IPS-NIHi11 (cell line): Measurements from ENCODE around the gene CD86.

Experiments used
- DNase-seq: peaks from one replicate; pipeline ENCODE4 v3.0.0; 2012; ENCODE audit warnings: mixed read lengths, low spot score

Gene CD86

GRCh38 chr3:122060040-122060698, 5.0 kb downstream of the CD86 start:
- no peak for DNase-seq

GRCh38 chr3:122063908-122064307, 8.7 kb downstream of the CD86 start:
- DNase-seq = no peak

- no peak for DNase-seq
These were observed 9.2 kb downstream of the CD86 start for GRCh38 chr3:122064326-122064725.

DNA sequence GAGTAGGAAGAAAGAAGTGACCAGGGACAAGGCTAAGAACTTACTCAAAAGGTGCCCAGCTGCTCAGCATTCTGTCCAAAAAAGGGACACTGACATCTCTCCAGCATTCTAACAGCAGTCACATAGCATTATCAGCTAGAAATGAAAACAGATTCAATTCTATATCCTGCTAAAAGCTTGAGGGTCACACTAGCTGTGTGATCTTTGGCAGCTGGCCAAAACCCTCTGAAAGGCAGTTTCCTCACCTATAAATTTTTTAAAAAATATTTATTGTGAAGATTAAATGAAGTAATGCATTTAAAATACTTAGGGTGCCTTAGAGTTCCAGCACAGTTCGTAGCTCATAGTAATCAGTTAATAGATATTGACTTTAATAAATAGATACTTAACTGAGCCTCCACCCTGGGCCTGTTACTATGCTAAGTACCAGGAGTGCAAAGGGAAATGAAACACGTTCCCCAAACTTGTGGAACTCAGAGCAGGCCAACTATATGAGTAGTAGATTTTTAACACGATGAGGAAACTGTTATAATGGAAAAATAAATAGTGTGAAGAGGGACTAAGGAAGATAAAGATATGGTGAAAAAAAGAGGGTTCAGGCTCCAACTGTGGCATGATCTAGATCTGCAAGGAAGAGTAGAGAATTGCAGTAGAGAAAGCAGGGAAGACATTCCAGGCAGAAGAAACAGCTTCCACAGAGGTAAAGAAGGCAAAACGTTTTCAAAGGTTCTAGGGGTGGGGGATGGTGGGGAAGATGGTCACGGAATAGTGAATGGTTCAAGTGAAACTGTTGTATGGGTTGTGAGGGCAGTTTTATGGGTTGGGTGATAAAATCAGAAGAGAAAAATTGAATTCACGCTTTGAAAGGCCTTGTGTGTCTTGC, 11.4 kb downstream of the CD86 start:
- DNase-seq = no peak

DNA sequence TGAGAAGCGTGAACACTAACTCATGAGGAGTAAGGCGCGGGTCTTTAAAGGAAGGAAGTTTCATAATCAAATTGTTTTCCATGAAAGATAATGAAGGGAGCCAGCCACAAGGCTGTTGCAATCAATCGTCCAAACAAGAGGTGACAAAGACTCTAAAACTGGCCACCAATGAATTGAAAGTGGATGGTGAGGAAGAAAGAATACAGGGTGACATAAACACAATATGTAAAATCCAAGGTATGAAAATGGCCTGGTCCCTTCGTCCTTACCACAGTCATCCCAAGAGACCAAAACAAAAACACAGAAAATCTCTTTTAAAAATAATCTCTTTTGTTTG, 12.0 kb downstream of the CD86 start:
- no peak for DNase-seq

- no peak for DNase-seq
These were observed 12.6 kb downstream of the CD86 start for GRCh38 chr3:122067588-122068240.

GRCh38 chr3:122074621-122075265, 19.6 kb downstream of the CD86 start:
- no peak for DNase-seq

DNA sequence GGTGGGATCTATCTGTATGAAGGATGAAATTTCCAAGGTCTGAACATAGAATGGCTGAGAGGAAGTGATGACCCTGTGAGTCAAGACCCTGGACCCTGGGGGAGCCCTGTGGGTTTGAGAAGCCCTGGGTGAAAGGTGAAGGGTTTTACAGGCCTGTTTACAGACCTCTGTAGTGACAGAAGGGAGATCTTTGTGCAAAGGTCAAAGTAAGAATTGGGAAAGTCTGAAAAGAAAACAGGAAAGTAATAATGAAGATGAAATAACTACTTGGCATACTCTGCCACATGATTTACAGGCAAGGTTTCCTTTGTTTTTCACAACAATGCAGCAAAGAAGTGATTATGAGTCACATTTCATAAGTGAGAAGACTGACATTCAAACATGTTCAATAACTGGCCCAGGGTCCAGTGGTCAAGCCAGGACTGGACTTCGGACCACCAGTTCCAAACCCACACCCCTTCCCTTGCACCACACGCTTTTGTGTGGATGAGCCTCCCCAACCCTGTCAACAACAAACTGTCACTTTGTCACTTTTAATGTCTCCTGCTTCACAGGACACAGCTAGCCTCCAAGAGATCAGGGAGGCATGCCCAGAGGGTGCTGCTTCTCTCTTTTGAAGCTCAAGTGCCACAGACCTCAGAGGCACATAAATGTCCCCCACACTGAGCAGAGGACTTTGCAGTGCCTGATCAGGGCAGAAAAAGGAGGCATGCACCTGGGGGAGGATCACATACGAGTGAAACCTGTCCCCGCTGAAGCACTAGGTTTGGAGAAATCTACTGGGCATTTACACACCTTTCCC, 21.5 kb downstream of the CD86 start:
- DNase-seq = no peak

GRCh38 chr3:122077293-122078234, 22.4 kb downstream of the CD86 start:
- no peak for DNase-seq

DNA sequence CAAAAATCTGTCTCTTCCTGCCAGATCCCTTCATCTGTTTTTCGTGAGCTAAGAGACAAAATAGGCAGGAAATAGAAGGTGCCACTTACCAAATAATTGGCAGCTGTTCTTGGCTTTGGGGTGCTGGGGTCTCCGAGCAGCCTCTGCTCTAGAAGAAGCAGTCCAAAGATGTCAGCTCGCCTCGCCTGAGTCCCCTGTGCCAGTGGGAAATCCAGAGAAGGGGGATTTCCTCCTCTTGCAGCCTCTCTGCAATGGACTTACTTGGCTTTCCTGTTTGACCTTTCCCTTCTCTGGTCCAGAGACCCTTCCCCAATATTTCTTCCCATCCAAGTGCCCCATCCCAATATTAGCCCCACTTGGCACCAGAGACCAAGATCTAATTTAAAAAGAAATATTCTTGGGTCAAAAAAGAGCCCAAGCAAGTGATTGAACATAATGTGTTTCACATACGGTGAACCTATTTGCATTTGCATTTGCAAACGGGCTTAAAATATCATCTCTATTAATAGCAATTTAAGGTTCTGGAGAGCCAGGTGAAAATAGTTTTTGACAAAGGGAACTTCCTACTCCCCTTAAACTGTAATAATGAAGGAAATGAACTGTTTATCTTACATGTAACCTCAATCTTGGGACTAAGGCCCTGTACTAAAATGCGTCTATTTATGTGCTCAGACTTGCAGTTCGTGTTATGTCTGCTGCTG, 23.2 kb downstream of the CD86 start:
- DNase-seq = no peak

- no peak for DNase-seq
These were observed 24.5 kb downstream of the CD86 start for GRCh38 chr3:122079524-122080206.

DNA sequence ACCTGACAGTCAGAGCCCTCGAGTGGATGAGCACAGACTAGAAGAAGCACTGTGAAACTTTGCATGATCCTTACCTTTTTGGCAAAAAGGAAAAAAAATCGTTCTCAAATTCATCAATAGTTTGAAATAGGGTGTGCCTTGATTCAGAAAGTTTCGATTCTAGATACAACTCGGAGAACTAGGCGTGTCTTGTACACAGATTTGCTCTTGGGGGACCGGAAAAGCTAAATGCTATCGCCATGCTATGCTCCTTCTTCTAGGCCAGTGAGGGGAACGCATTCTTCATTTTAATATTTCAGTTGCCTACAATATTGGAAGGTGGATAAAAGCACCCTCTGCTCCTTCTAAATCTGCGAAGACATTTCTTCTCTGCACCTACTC, 25.0 kb downstream of the CD86 start:
- no peak for DNase-seq

- no peak for DNase-seq
These were observed 26.5 kb downstream of the CD86 start for GRCh38 chr3:122081543-122082247.

DNA sequence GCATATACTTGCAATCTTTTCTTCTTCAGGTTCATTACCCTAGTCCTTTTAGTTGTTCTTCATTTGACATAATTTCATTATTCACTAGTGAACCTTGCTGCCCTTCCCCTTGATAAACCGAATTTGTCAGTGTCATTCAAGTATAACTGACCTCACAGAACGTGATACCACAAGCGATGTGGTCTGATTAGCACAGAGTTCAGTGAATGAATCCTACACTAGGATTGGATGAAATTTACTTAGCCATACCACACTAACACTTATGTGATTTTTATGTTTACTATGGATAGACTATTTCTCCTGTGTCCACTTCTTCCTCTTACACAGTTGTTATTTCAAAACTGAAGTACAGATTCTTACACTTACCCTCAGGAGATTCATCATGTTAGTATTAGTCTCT, 27.2 kb downstream of the CD86 start:
- no peak for DNase-seq

GRCh38 chr3:122084799-122085198, 29.6 kb downstream of the CD86 start:
- DNase-seq = no peak

- DNase-seq = no peak
These were observed 30.5 kb downstream of the CD86 start for GRCh38 chr3:122085673-122086072.

DNA sequence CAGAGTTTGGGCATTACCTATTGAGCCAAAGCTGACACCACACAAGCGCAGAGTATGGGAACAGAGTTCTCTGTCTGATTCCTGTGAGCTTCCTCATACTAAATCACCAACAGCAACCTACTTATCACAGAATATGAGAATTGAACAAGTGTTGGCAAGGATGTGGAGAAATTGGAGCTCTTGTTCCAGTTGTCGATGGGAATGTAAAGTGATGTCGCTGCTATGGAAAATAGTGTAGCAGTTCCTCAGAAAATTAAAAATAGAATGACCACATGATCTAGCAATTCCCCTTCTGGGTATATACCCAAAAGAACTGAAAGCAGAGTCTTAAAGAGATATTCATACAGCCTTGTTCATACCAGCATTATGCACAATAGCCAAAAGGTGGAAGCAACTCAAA, 33.4 kb downstream of the CD86 start:
- no peak for DNase-seq

- DNase-seq = no peak
These were observed 36.6 kb downstream of the CD86 start for GRCh38 chr3:122091602-122092295.
